HepG2 (cell line): ENCODE results near the gene FRK.

Experiments used
- IKZF4 ChIP-seq: sonication (generic); formaldehyde crosslinking; IDR thresholded peaks from 2 replicates; pipeline ENCODE4 v1.5.1; 2020; ENCODE audit warnings: borderline replicate concordance, mild to moderate bottlenecking, low read depth, missing genetic modification reagents; ENCODE audit errors: not compliant biosample characterization
- NONO ChIP-seq, 2 experiments: fragments of 450-650 bp in 1 of 2; sonication (generic) in 1 of 2; formaldehyde crosslinking in 1 of 2; IDR thresholded peaks in 1 of 2; conservative IDR thresholded peaks in 1 of 2; 2 replicates each; pipeline versions ENCODE4 v1.6.1 to v1.8.0; 2017 to 2022; ENCODE audit warnings: mild to moderate bottlenecking in 1 of 2, missing genetic modification reagents in 1 of 2, moderate library complexity in 1 of 2
- RAD21 ChIP-seq: fragments of 450-650 bp; formaldehyde crosslinking; IDR thresholded peaks from 2 replicates; pipeline ENCODE4 v1.5.0; 2020; ENCODE audit warnings: mild to moderate bottlenecking
- SMYD3 ChIP-seq: sonication (generic); formaldehyde crosslinking; IDR thresholded peaks from 2 replicates; pipeline ENCODE4 v1.8.1; 2023; ENCODE audit warnings: mild to moderate bottlenecking, missing genetic modification reagents
- ZNF501 ChIP-seq: sonication (generic); formaldehyde crosslinking; IDR thresholded peaks from 2 replicates; pipeline ENCODE4 v1.5.1; 2020; ENCODE audit warnings: mild to moderate bottlenecking, moderate library complexity, missing genetic modification reagents
- TF ChIP-seq, protein P1 (sequence below): sonication (generic); formaldehyde crosslinking; IDR thresholded peaks from 2 replicates; pipeline ENCODE4 v1.8.1; 2022; ENCODE audit warnings: mild to moderate bottlenecking, missing genetic modification reagents
- TF ChIP-seq, protein P2 (sequence below): sonication (generic); formaldehyde crosslinking; IDR thresholded peaks from 2 replicates; pipeline ENCODE4 v1.5.1; 2020; ENCODE audit warnings: missing genetic modification reagents, mild to moderate bottlenecking, borderline replicate concordance
- TF ChIP-seq, protein P3 (sequence below): sonication (generic); formaldehyde crosslinking; IDR thresholded peaks from 2 replicates; pipeline ENCODE4 v1.4.0; 2020; ENCODE audit warnings: missing genetic modification reagents
- TF ChIP-seq, protein P4 (sequence below): sonication (generic); formaldehyde crosslinking; IDR thresholded peaks from 2 replicates; pipeline ENCODE4 v1.5.0; 2020; ENCODE audit warnings: mild to moderate bottlenecking, missing genetic modification reagents, moderate library complexity

DNA sequence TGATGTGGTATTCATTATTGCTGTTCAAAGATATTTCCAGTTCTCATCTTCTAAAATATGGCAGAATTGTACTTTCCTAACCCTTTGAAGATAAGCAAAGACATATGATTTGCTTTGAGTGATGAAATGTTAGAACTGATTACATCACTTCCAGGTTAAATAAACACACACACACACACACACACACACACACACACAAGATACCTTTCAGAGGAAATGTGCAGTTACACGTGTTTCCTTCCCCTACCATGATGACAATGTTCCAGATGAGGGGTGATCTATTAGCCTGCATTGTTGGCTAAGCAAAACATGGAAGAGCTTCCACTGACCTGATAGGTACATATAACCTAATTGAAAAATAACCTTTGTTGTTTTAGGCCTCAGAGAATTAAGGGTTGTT lies 11.7 kb upstream of the FRK start:
- TF ChIP-seq, protein P1, sequence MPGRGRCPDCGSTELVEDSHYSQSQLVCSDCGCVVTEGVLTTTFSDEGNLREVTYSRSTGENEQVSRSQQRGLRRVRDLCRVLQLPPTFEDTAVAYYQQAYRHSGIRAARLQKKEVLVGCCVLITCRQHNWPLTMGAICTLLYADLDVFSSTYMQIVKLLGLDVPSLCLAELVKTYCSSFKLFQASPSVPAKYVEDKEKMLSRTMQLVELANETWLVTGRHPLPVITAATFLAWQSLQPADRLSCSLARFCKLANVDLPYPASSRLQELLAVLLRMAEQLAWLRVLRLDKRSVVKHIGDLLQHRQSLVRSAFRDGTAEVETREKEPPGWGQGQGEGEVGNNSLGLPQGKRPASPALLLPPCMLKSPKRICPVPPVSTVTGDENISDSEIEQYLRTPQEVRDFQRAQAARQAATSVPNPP (CRISPR knock-in tag), result no peak
- TF ChIP-seq ZNF501 (no peak), IKZF4 (CRISPR knock-in tag) (no peak), RAD21 (CRISPR knock-in tag) (no peak), NONO (IDR thresholded peaks at IDR 0.05) (no peak), NONO (CRISPR knock-in tag; conservative IDR thresholded peaks at IDR 0.05) (0 out of 2 replicates have a peak, but pooled peaks have one; percentile 25), SMYD3 (CRISPR knock-in tag) (no peak)
- TF ChIP-seq, protein P2, sequence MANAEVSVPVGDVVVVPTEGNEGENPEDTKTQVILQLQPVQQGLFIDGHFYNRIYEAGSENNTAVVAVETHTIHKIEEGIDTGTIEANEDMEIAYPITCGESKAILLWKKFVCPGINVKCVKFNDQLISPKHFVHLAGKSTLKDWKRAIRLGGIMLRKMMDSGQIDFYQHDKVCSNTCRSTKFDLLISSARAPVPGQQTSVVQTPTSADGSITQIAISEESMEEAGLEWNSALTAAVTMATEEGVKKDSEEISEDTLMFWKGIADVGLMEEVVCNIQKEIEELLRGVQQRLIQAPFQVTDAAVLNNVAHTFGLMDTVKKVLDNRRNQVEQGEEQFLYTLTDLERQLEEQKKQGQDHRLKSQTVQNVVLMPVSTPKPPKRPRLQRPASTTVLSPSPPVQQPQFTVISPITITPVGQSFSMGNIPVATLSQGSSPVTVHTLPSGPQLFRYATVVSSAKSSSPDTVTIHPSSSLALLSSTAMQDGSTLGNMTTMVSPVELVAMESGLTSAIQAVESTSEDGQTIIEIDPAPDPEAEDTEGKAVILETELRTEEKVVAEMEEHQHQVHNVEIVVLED (CRISPR knock-in tag), result no peak
- TF ChIP-seq, protein P3, sequence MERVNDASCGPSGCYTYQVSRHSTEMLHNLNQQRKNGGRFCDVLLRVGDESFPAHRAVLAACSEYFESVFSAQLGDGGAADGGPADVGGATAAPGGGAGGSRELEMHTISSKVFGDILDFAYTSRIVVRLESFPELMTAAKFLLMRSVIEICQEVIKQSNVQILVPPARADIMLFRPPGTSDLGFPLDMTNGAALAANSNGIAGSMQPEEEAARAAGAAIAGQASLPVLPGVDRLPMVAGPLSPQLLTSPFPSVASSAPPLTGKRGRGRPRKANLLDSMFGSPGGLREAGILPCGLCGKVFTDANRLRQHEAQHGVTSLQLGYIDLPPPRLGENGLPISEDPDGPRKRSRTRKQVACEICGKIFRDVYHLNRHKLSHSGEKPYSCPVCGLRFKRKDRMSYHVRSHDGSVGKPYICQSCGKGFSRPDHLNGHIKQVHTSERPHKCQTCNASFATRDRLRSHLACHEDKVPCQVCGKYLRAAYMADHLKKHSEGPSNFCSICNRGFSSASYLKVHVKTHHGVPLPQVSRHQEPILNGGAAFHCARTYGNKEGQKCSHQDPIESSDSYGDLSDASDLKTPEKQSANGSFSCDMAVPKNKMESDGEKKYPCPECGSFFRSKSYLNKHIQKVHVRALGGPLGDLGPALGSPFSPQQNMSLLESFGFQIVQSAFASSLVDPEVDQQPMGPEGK (CRISPR knock-in tag), result no peak
- TF ChIP-seq, protein P4, sequence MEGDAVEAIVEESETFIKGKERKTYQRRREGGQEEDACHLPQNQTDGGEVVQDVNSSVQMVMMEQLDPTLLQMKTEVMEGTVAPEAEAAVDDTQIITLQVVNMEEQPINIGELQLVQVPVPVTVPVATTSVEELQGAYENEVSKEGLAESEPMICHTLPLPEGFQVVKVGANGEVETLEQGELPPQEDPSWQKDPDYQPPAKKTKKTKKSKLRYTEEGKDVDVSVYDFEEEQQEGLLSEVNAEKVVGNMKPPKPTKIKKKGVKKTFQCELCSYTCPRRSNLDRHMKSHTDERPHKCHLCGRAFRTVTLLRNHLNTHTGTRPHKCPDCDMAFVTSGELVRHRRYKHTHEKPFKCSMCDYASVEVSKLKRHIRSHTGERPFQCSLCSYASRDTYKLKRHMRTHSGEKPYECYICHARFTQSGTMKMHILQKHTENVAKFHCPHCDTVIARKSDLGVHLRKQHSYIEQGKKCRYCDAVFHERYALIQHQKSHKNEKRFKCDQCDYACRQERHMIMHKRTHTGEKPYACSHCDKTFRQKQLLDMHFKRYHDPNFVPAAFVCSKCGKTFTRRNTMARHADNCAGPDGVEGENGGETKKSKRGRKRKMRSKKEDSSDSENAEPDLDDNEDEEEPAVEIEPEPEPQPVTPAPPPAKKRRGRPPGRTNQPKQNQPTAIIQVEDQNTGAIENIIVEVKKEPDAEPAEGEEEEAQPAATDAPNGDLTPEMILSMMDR (CRISPR knock-in tag), result no peak
